Pancreas (tissue), 10 donors: Measurements from ENCODE around the gene EEF1B2. TPM values are rescaled to one million over a fixed set of nuclear protein-coding genes. Genes with fewer than 3 reads are reported as not detected.
"Not testable (repeated sequence)": the region's sequence is repeated elsewhere in the genome, so short reads cannot be mapped to it uniquely, and the experiment has no call there.

Source experiments
- ATAC-seq, 4 donors: fragments of 200-7000 bp; cut with Tn5 transposase; one replicate each; pipeline versions ENCODE4 v1.8.0 to v1.9.1; 2020; ENCODE audit warnings: mild to moderate bottlenecking in 4 of 4, moderate library complexity in 4 of 4
- DNase-seq, 6 donors: peaks; one replicate each; pipeline ENCODE4 v3.0.0-alpha.2; 2020
- FAIRE-seq: peaks from 2 replicates; lab custom pipeline; 2012; peaks lifted over from hg19 to GRCh38; lab: Jason Lieb, UNC
- H3K27ac ChIP-seq, 4 donors: fragments of 200-600 bp; sonication (generic); 1 replicate in 3 of 4; 2 replicates in 1 of 4; pipeline versions ENCODE4 v1.5.0 to v1.8.0; 2020
- H3K27me3 ChIP-seq, 4 donors: fragments of 200-600 bp; one replicate each; pipeline ENCODE4 v1.8.0; 2021
- H3K36me3 ChIP-seq, 3 donors: fragments of 200-600 bp; sonication (generic) in 1 of 3; one replicate each; pipeline versions ENCODE4 v1.5.0 to v1.8.0; 2020 to 2021
- H3K4me1 ChIP-seq, 3 donors: fragments of 200-600 bp; one replicate each; pipeline ENCODE4 v1.8.0; 2021
- H3K4me3 ChIP-seq, 4 donors: fragments of 200-600 bp; sonication (generic) in 2 of 4; one replicate each; pipeline versions ENCODE4 v1.5.0 to v1.8.0; 2020 to 2021
- H3K9me3 ChIP-seq, 4 donors: fragments of 200-600 bp; one replicate each; pipeline ENCODE4 v1.8.0; 2021
- CTCF ChIP-seq, 4 donors: fragments of 200-600 bp; sonication (generic) in 3 of 4; IDR thresholded peaks; one replicate each; pipeline versions ENCODE4 v1.5.0 to v1.8.0; 2021; ENCODE audit warnings: antibody characterized with exemption in 4 of 4
- WGBS, 2 donors: extraction: QIAGEN DNeasy Blood & Tissue Kit; methylation state at CpG; one replicate each; pipeline ENCODE4 v1.1.7; 2013; 5-methylcytosine and 5-hydroxymethylcytosine counted together
- intact Hi-C, 3 donors: fragments of 100-400 bp; cut with DNase I; formaldehyde crosslinking; loops; one replicate each; pipeline versions ENCODE4 v1.11.1 to v1.14.2; 2022
- polyA plus RNA-seq, 2 donors: library from polyadenylated mRNA; stranded (reverse); fragments of 200-250 nt; gene quantifications; one replicate each; pipeline ENCODE4 v1.2.3, GENCODE V29; 2013
- total RNA-seq, 6 donors: library from RNA; stranded (reverse); fragmentation: NEBNext Ultra II Directional in 4 of 6; extraction: Animal tissue kit (Norgen Biotek cat#: 25700) in 4 of 6; gene quantifications; one replicate each; pipeline versions ENCODE4 v1.2.1 to v1.2.4, GENCODE V29; 2021 to 2023
- donor health status: healthy with polysubstance abuse.
- donor health status: DM: no; HTN: no; CAD: no; lungs with moderate emphysema.
- donor health status: DM: no; HTN: no; CAD: no.
- donor health status: control.
- donor health status: control.
- donor health status: Bipolar disorder and iron deficiency.
- donor health status: DM: yes; HTN: yes; CAD: no.
- donor health status: DM: no; HTN: no; CAD: no.
- donor health status: DM: no; HTN: no; CAD: no.
- donor health status: DM: yes; HTN: yes; CAD: no.

EEF1B2 gene
- total and polyA plus RNA-seq, 8 donors = 390 to 817 (median 485) TPM

- no peak overlapping the region for H3K4me3 ChIP-seq
- ATAC-seq (no peak), DNase-seq (no peak), FAIRE-seq (no peak)
- H3K27ac ChIP-seq = no peak overlapping the region
- intact Hi-C loops = no loop called here
- no peak for TF ChIP-seq CTCF (IDR thresholded peaks at IDR 0.05)
- no peaks in the 10 kb centered on the region for H3K9me3 ChIP-seq
- 67 to 68% methylated on average over 3 of the region's 3 CpGs for WGBS, 2 donors
- H3K36me3 ChIP-seq = peaks cover 0 to 10% (median 0%) of the 10 kb centered on the region in 3 donors
- no peaks in the 10 kb centered on the region for H3K27me3 ChIP-seq
- peaks cover 0 to 8% (median 6%) of the 10 kb centered on the region in 3 donors for H3K4me1 ChIP-seq
These were observed 5.5 kb upstream of the EEF1B2 start for GRCh38 chr2:206154197-206154596.

- ATAC-seq, H3K36me3 ChIP-seq, FAIRE-seq, H3K27me3 ChIP-seq, intact Hi-C loops, H3K4me3 ChIP-seq, H3K27ac ChIP-seq, DNase-seq, H3K9me3 ChIP-seq: not testable (repeated sequence)
- peaks cover 5 to 19% (median 6%) of the 10 kb centered on the region in 3 donors for H3K4me1 ChIP-seq
- WGBS, 2 donors = 89 to 95% methylated on average over 11 of the region's 11 CpGs
These were observed 2.7 kb upstream of the EEF1B2 start for GRCh38 chr2:206157014-206157413.

- Histone ChIP-seq H3K4me3 (peak overlapping the region; percentile 78 to 88 (median 80)), H3K36me3 (peaks cover 0 to 19% (median 17%) of the 10 kb centered on the region in 3 donors), H3K27ac (peak overlapping the region; percentile 78 to 91 (median 86)), H3K27me3 (no peaks in the 10 kb centered on the region), H3K4me1 (peaks cover 5 to 19% (median 6%) of the 10 kb centered on the region in 3 donors), H3K9me3 (no peaks in the 10 kb centered on the region)
- DNase-seq (no peak), ATAC-seq (peak; percentile 11 to 26 (median 20)), FAIRE-seq (no peak)
- no peak for TF ChIP-seq CTCF (IDR thresholded peaks at IDR 0.05)
- 0 to 1% methylated on average over 33 of the region's 33 CpGs for WGBS, 2 donors
- intact Hi-C loops = no loop called here
These were observed 941 bp upstream of the EEF1B2 start for GRCh38 chr2:206158563-206159345.

- H3K4me1 ChIP-seq = peaks cover 5 to 17% (median 6%) of the 10 kb centered on the region in 3 donors
- peak; percentile 59 to 69 (median 64) for ATAC-seq
- TF ChIP-seq CTCF (IDR thresholded peaks at IDR 0.05) = no peak
- no peaks in the 10 kb centered on the region for H3K27me3 ChIP-seq
- WGBS, 2 donors = 1 to 3% methylated on average over 24 to 30 of the region's 30 CpGs
- H3K27ac ChIP-seq = peak overlapping the region; percentile 84 to 91 (median 88)
- DNase-seq = no peak
- FAIRE-seq = no peak
- H3K36me3 ChIP-seq = peaks cover 0 to 19% (median 17%) of the 10 kb centered on the region in 3 donors
- no peaks in the 10 kb centered on the region for H3K9me3 ChIP-seq
- intact Hi-C loops = no loop called here
- H3K4me3 ChIP-seq = peak overlapping the region; percentile 78 to 88 (median 80)
These were observed 571 bp downstream of the EEF1B2 start for GRCh38 chr2:206160125-206160806.

GRCh38 chr2:206160807-206161179 lies 1.1 kb downstream of the EEF1B2 start:
- 23 to 27% methylated on average over 2 of the region's 2 CpGs for WGBS, 2 donors
- no peaks in the 10 kb centered on the region for H3K9me3 ChIP-seq
- peaks cover 5 to 17% (median 6%) of the 10 kb centered on the region in 3 donors for H3K4me1 ChIP-seq
- peak overlapping the region; percentile 78 to 88 (median 80) for H3K4me3 ChIP-seq
- no peak for TF ChIP-seq CTCF (IDR thresholded peaks at IDR 0.05)
- DNase-seq = no peak
- FAIRE-seq = no peak
- peak overlapping the region in 2 of 4 donors; percentile 84 to 91 for H3K27ac ChIP-seq
- H3K27me3 ChIP-seq = no peaks in the 10 kb centered on the region
- intact Hi-C loops = no loop called here
- no peak for ATAC-seq
- H3K36me3 ChIP-seq = peaks cover 0 to 19% (median 17%) of the 10 kb centered on the region in 3 donors

- ATAC-seq, intact Hi-C loops, FAIRE-seq, H3K4me3 ChIP-seq, H3K27ac ChIP-seq, DNase-seq, H3K9me3 ChIP-seq, H3K27me3 ChIP-seq: not testable (repeated sequence)
- peaks cover 4 to 14% (median 5%) of the 10 kb centered on the region in 3 donors for H3K4me1 ChIP-seq
- 82 to 88% methylated on average over 4 of the region's 4 CpGs for WGBS, 2 donors
- H3K36me3 ChIP-seq = peaks cover 0 to 19% (median 17%) of the 10 kb centered on the region in 3 donors
These were observed 2.7 kb downstream of the EEF1B2 start for GRCh38 chr2:206162401-206162800.
